HG03139 (cell line): Measurements from ENCODE around the gene BTRC.

ENCODE experiments used
- ATAC-seq: cut with Tn5 transposase; IDR thresholded peaks from one replicate; pipeline ENCODE4 v1.9.1; 2021; ENCODE audit not compliant: unreplicated experiment

Gene BTRC

GRCh38 chr10:101441541-101442455, 87.8 kb downstream of the BTRC start:
- no peak for ATAC-seq

DNA sequence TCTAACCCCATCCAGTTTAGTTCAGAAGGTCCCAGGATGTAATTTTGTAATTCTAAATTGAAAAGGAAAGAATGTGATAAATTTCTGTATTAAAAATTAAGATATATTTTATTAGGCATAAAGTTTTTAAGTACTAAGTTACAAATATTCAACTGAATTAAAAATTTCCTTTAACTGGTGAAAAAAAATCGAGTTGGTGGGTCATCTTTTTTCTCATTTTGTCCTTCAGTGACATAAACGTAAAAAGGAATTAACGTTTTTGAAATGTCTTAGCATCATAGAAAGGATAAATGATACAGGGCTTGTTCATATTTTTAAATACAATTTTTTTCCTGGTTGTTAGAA, 88.5 kb downstream of the BTRC start:
- ATAC-seq = no peak

DNA sequence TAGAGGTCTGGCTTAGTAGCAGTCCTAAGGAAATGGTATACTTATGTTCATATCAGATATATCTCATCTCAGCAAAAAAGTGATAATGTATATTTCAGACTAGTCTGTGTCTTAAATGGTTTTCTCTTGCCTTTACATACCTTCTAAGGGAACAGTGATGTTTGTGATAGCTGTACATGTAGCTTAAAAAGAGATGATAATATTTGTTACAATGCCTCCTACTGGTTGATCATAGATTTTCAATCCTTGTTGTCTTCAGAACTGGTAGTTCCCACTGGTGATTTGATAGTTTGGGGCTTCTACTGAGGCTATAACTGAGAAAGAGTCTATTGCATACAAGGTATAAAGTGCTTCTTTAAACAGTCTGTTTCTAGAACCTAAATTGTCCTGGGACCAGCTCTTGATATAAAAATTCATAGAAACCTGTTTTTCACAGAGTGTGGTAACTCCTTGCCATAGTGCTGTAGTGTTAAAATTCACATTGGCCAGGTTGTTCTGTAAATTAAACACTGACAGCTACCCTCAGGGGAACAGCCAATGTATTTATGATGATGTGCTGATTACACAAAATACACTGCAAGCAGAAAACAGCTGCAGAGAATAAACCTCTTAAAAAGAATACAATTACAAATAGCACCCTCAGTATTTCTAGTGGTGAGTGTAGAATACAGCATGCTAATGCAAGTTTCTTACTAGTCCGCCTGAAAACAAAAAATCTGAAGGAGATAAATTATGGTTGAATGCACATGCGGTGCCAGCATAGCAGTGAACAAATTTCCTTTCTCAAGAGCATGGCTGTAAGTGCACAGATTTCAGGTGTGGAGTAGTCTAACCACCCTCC, 90.3 kb downstream of the BTRC start:
- ATAC-seq = no peak

DNA sequence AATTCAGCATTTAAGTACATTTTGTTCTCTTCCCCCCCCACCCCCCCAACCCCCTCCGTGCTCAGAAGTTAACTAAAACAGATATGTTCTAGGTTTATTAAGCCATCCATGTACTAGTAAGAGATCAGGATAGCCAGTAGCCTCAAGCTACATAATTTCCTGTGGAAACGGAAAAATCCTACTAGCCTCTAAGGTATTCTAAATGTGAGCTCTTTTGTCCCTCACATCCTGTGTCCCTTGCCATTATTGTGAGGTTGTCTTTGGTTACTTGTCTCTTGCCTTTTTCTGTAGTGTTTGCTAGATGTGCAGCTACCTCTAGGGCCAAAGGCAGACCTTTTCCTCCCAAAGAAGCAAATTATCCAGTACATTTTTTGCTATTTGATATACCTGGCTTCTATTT, 92.1 kb downstream of the BTRC start:
- ATAC-seq = no peak

GRCh38 chr10:101446947-101447346, 93.0 kb downstream of the BTRC start:
- no peak for ATAC-seq

DNA sequence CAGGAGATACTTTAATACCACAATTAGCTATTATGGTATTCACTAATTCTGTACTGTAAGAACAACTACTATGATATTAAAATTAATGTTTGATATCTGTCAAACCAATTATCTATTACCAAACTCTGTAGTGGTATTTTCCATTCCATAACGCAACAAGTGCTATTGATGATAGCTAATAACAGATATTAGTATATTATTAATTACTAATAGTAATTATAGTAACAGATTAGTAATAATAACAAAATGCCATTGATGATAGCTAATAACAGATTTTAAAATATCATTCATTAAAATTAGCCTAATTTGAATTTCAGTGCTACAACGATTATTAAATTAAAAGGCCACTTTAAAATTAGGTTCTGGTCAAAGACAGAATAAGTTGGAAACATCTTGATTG, 93.5 kb downstream of the BTRC start:
- no peak for ATAC-seq

DNA sequence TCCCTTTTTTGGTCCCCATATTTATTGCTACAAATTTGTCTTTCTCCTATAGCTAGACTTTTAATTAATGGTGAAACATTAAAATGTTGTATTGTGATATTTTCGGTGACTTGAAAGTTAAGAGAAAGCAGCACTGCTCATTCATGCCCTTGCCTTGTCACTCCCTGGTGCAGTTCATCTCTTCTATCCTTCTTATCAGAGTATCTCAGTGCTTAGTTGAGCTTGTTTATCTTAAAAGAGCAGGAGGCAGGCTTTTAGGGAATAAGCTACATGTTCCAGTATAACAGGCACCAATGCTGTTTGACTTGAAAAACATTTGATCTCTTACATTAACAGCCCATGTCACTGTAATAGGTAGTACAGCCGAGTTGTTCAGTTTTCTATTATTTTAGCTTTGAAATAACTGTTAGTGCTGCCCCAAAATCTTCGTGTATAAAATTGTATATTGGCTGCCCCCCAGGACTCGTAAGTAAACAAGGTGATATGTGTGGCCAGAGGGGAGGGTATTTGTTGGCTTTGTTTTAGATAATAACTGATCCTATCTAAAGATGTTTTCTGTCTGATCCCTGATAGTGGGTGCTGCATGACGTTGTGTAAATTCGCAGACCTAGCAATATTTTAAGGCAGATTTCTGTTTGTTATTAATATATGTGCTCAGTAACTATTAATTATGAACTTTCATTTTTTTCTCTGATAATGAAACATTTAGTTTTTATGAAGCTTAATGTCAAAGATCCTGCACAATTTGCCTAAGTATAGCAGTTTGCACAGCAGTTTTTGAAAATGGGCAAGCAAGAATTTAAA, 96.5 kb downstream of the BTRC start:
- no peak for ATAC-seq

GRCh38 chr10:101451261-101451660, 97.3 kb downstream of the BTRC start:
- no peak for ATAC-seq

DNA sequence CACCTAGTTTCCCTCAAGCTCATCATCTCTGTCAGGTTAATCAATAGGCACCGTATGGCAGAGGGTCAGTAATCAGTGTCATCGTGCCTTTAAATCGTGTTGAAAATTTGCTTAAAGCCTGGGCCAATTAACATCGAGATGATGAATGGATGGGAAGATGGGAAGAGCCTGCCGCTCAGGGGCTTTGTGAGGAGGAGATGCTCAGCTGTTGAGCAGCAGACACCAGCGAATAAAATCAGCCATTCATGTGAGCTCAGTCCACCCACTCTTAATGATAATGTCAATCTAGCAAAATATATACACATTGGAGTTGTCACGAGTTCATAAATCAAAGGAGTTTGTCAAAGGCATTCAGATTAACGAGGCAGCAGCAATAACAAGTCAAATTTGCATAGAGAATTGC, 97.7 kb downstream of the BTRC start:
- ATAC-seq = no peak

DNA sequence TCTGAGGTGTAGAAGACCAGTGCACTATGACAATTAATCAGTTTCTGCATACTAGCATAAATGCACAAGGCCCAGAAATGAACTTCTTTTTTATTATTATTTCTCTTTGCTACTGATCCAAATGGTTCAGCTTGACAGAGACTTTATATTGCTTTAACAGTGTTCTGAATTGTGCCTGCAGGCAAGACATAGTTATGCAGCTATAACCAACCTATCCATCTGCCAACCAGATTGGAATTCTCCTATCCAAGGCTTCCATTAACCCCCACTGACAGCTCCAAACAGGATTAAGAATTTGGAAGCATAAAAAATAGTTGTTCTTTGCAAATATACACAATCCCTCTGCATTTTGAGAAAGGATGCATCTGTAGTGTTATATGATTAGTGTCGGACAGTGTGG, 98.2 kb downstream of the BTRC start:
- ATAC-seq = no peak

GRCh38 chr10:101452593-101452992, 98.6 kb downstream of the BTRC start:
- no peak for ATAC-seq

DNA sequence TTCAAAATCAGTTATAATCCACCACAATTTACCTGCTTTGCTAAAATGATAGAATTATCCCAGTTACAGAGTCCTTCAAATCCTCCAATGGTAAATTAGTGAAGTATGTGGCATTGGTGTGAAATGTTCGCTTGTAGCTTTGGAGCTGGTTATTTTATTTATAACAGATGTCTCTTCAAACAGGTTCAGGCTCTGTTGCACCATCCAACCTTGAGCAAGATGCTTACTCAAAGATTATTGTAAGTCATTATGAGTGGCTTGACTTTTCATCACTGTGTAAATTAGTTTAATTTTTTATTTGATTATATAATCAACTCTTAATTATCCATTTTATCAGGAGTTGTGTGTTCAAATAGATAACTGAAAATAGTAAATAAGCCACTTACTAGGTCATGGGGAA, 99.4 kb downstream of the BTRC start:
- ATAC-seq = no peak

- no peak for ATAC-seq
These were observed 100.1 kb downstream of the BTRC start for GRCh38 chr10:101453791-101454718.

DNA sequence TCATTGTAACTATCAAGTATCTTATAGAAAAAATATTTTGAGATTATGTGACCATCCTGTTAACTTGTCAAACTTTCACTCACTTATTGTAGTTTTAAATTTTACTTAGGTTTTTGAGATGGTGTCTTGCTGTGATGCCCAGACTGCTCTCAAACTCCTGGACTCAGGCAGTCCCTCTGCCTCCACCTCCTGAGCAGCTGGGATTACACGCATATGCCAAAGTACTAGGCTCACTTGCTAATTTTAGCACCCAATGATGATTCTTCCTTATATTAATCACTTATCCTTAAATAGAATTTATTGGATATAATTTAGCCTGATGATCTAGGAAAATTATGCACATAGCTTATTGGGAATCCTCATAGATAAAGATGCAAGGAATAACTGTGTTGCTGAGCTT, 104.9 kb downstream of the BTRC start:
- no peak for ATAC-seq

GRCh38 chr10:101464082-101464481, 110.1 kb downstream of the BTRC start:
- ATAC-seq = no peak

DNA sequence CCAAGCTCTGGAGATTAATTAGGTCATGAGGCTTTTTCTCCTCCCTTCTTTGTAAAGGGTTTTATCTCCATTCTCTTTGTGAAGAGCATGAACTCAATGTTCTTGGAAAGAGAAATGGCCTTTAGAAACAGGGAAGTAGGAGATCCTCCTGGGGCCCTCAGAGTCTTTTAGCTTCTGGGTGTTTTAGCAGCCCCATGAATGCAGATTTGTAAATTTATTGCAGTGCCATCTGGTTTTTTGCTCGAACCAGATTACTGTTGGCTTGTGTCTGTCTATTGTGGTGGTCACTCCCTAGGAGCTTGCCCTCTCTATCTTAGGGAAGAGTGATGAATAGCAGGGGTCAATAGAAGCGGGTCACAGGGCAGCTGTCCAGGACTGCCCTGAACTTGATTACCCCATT, 110.6 kb downstream of the BTRC start:
- ATAC-seq = no peak

GRCh38 chr10:101466016-101466912, 112.3 kb downstream of the BTRC start:
- ATAC-seq = no peak

DNA sequence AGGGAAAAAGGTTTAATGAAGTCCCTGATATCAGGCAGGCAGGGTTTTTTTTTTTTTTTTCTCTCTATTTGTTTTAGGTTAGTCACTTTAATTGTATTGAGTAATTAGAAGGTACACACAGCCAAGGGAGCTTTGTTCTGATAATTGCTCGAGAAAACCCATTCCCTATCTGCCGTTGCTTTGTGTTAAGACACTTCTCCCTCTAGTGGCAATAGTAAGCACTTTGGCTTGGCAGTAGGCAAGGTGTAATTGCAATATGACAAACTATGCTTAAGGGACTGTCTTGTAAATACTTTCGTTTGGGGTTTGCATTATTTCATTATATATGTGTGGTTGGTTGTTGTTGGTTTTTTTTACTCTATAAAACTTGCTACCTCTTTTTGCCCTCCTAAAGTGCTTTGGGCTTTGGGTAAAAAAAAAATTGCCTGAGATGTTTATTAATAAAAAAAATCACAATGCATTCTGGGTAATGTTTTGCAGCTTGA, 113.4 kb downstream of the BTRC start:
- no peak for ATAC-seq

DNA sequence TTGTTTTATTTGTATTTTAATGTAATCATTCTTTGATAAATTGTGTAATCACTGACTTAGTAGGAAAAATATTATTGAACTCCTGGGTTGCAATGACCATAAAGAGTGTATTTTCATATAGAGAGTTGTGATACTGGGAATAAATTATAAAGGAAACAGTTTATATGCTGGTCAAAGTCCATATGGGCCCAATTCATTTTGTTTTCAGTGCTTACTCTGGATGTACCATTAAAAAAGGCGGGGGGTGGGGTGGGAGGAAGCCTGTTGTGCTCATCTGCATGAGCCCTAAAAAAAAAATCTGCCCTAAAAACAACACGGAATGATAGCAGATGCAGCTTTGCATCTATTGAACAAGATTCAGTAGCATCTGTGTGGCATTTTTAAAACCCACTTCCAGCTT, 114.2 kb downstream of the BTRC start:
- ATAC-seq = no peak
